Hair follicle dermal papilla cell (primary cell): ENCODE measurements around the gene CYFIP2. TPM values are rescaled to one million over a fixed set of nuclear protein-coding genes. Genes with fewer than 3 reads are reported as not detected.

ENCODE experiments used
- total RNA-seq: library from RNA; depleted of rRNA; stranded (reverse); fragments of >200 nt; gene quantifications from 2 replicates; pipeline ENCODE4 v1.2.3, GENCODE V29; 2012

CYFIP2 gene
- total RNA-seq, result 2.9 and 7.9 TPM in 2 replicates

GRCh38 chr5:157265714-157266285 is at the start of gene CYFIP2:
CYFIP2 (plus strand) TSS chr5:157266123; CDS start chr5:157285362, 19,239 bp downstream.

Other genes starting within 250 kb of the CYFIP2 start
- gene HAVCR1, start 207.0 kb upstream of the CYFIP2 start, total RNA-seq, result not detected in 2 replicates
- 0.16 and 0.36 TPM in 2 replicates for gene HAVCR2, start 157.1 kb upstream of the CYFIP2 start, total RNA-seq
- gene MED7, start 123.3 kb upstream of the CYFIP2 start, total RNA-seq, result 7.8 and 8.3 TPM in 2 replicates
- gene GARIN3, start 99.9 kb upstream of the CYFIP2 start, total RNA-seq, result not detected in 2 replicates
- not detected in 2 replicates for gene ITK, start 85.3 kb upstream of the CYFIP2 start, total RNA-seq
- 0.12 and 0.32 TPM in 2 replicates for gene NIPAL4, start 194.1 kb downstream of the CYFIP2 start, total RNA-seq